Measurements from ENCODE around the gene ABCA6.

The ABCA6 gene

GRCh38 chr17:69122065-69122464 is 19.6 kb downstream of the ABCA6 start:
- Histone ChIP-seq H3K4me3 (ENCODE audit: low read length) (no peak overlapping the region), H3K9me3 (ENCODE audit: control insufficient read depth, low read length) (no peaks in the 10 kb centered on the region), H3K4me1 (ENCODE audit: control insufficient read depth, insufficient read depth, low read length) (no peaks in the 10 kb centered on the region), H3K36me3 (ENCODE audit: control insufficient read depth, insufficient read depth, low read length) (no peaks in the 10 kb centered on the region), H3K9ac (ENCODE audit: low read length) (no peak overlapping the region), H3K27me3 (ENCODE audit: control insufficient read depth, insufficient read depth, low read length) (no peaks in the 10 kb centered on the region)

GRCh38 chr17:69117855-69118784 is 23.6 kb downstream of the ABCA6 start:
- Histone ChIP-seq H3K27me3 (ENCODE audit: control insufficient read depth, insufficient read depth, low read length) (no peaks in the 10 kb centered on the region), H3K36me3 (ENCODE audit: control insufficient read depth, insufficient read depth, low read length) (no peaks in the 10 kb centered on the region), H3K4me3 (ENCODE audit: low read length) (no peak overlapping the region), H3K4me1 (ENCODE audit: control insufficient read depth, insufficient read depth, low read length) (no peaks in the 10 kb centered on the region), H3K9me3 (ENCODE audit: control insufficient read depth, low read length) (no peaks in the 10 kb centered on the region), H3K9ac (ENCODE audit: low read length) (no peak overlapping the region)

GRCh38 chr17:69111794-69112193 is 29.9 kb downstream of the ABCA6 start:
- Histone ChIP-seq H3K27me3 (ENCODE audit: control insufficient read depth, insufficient read depth, low read length) (no peaks in the 10 kb centered on the region), H3K9me3 (ENCODE audit: control insufficient read depth, low read length) (no peaks in the 10 kb centered on the region), H3K36me3 (ENCODE audit: control insufficient read depth, insufficient read depth, low read length) (no peaks in the 10 kb centered on the region)

GRCh38 chr17:69105907-69106730 is 35.6 kb downstream of the ABCA6 start:
- no peak overlapping the region for H3K4me3 ChIP-seq (ENCODE audit: low read length)
- no peaks in the 10 kb centered on the region for H3K36me3 ChIP-seq (ENCODE audit: control insufficient read depth, insufficient read depth, low read length)
- no peaks in the 10 kb centered on the region for H3K4me1 ChIP-seq (ENCODE audit: control insufficient read depth, insufficient read depth, low read length)
- no peaks in the 10 kb centered on the region for H3K27me3 ChIP-seq (ENCODE audit: control insufficient read depth, insufficient read depth, low read length)
- H3K9me3 ChIP-seq (ENCODE audit: control insufficient read depth, low read length) = no peaks in the 10 kb centered on the region
- H3K9ac ChIP-seq (ENCODE audit: low read length) = no peak overlapping the region

More at GRCh38 chr17:69111794-69112193, 29.9 kb downstream of the ABCA6 start:
- H3K9ac ChIP-seq (ENCODE audit: low read length) = no peak overlapping the region
- no peak overlapping the region for H3K4me3 ChIP-seq (ENCODE audit: low read length)
- H3K4me1 ChIP-seq (ENCODE audit: control insufficient read depth, insufficient read depth, low read length) = no peaks in the 10 kb centered on the region

- Histone ChIP-seq H3K27me3 (ENCODE audit: control insufficient read depth, insufficient read depth, low read length) (no peaks in the 10 kb centered on the region), H3K4me1 (ENCODE audit: control insufficient read depth, insufficient read depth, low read length) (no peaks in the 10 kb centered on the region), H3K36me3 (ENCODE audit: control insufficient read depth, insufficient read depth, low read length) (no peaks in the 10 kb centered on the region), H3K9me3 (ENCODE audit: control insufficient read depth, low read length) (no peaks in the 10 kb centered on the region), H3K9ac (ENCODE audit: low read length) (no peak overlapping the region), H3K4me3 (ENCODE audit: low read length) (no peak overlapping the region)
These were observed 38.0 kb downstream of the ABCA6 start for GRCh38 chr17:69103557-69104233.

- no peaks in the 10 kb centered on the region for H3K4me1 ChIP-seq (ENCODE audit: control insufficient read depth, insufficient read depth, low read length)
- H3K9ac ChIP-seq (ENCODE audit: low read length) = no peak overlapping the region
- no peaks in the 10 kb centered on the region for H3K9me3 ChIP-seq (ENCODE audit: control insufficient read depth, low read length)
- no peak overlapping the region for H3K4me3 ChIP-seq (ENCODE audit: low read length)
- H3K36me3 ChIP-seq (ENCODE audit: control insufficient read depth, insufficient read depth, low read length) = no peaks in the 10 kb centered on the region
- no peaks in the 10 kb centered on the region for H3K27me3 ChIP-seq (ENCODE audit: control insufficient read depth, insufficient read depth, low read length)
These were observed 43.1 kb downstream of the ABCA6 start for GRCh38 chr17:69098625-69099024.

- no peaks in the 10 kb centered on the region for H3K36me3 ChIP-seq (ENCODE audit: control insufficient read depth, insufficient read depth, low read length)
These were observed 45.2 kb downstream of the ABCA6 start for GRCh38 chr17:69096541-69096940.

GRCh38 chr17:69093995-69094394 is 47.7 kb downstream of the ABCA6 start:
- Histone ChIP-seq H3K36me3 (ENCODE audit: control insufficient read depth, insufficient read depth, low read length) (no peaks in the 10 kb centered on the region), H3K9me3 (ENCODE audit: control insufficient read depth, low read length) (no peaks in the 10 kb centered on the region), H3K4me1 (ENCODE audit: control insufficient read depth, insufficient read depth, low read length) (no peaks in the 10 kb centered on the region), H3K4me3 (ENCODE audit: low read length) (no peak overlapping the region), H3K9ac (ENCODE audit: low read length) (no peak overlapping the region), H3K27me3 (ENCODE audit: control insufficient read depth, insufficient read depth, low read length) (no peaks in the 10 kb centered on the region)

More at GRCh38 chr17:69096541-69096940, 45.2 kb downstream of the ABCA6 start:
- H3K4me1 ChIP-seq (ENCODE audit: control insufficient read depth, insufficient read depth, low read length) = no peaks in the 10 kb centered on the region
- no peak overlapping the region for H3K9ac ChIP-seq (ENCODE audit: low read length)
- H3K9me3 ChIP-seq (ENCODE audit: control insufficient read depth, low read length) = no peaks in the 10 kb centered on the region
- H3K4me3 ChIP-seq (ENCODE audit: low read length) = no peak overlapping the region
- no peaks in the 10 kb centered on the region for H3K27me3 ChIP-seq (ENCODE audit: control insufficient read depth, insufficient read depth, low read length)

GRCh38 chr17:69093279-69093789 is 48.4 kb downstream of the ABCA6 start:
- no peaks in the 10 kb centered on the region for H3K9me3 ChIP-seq (ENCODE audit: control insufficient read depth, low read length)
- no peak overlapping the region for H3K4me3 ChIP-seq (ENCODE audit: low read length)
- no peak overlapping the region for H3K9ac ChIP-seq (ENCODE audit: low read length)
- no peaks in the 10 kb centered on the region for H3K27me3 ChIP-seq (ENCODE audit: control insufficient read depth, insufficient read depth, low read length)
- H3K4me1 ChIP-seq (ENCODE audit: control insufficient read depth, insufficient read depth, low read length) = no peaks in the 10 kb centered on the region
- no peaks in the 10 kb centered on the region for H3K36me3 ChIP-seq (ENCODE audit: control insufficient read depth, insufficient read depth, low read length)

- H3K4me3 ChIP-seq (ENCODE audit: low read length) = no peak overlapping the region
- H3K4me1 ChIP-seq (ENCODE audit: control insufficient read depth, insufficient read depth, low read length) = no peaks in the 10 kb centered on the region
- H3K9ac ChIP-seq (ENCODE audit: low read length) = no peak overlapping the region
- no peaks in the 10 kb centered on the region for H3K36me3 ChIP-seq (ENCODE audit: control insufficient read depth, insufficient read depth, low read length)
- no peaks in the 10 kb centered on the region for H3K9me3 ChIP-seq (ENCODE audit: control insufficient read depth, low read length)
- no peaks in the 10 kb centered on the region for H3K27me3 ChIP-seq (ENCODE audit: control insufficient read depth, insufficient read depth, low read length)
These were observed 51.3 kb downstream of the ABCA6 start for GRCh38 chr17:69090365-69090764.

- Histone ChIP-seq H3K9ac (ENCODE audit: low read length) (no peak overlapping the region), H3K36me3 (ENCODE audit: control insufficient read depth, insufficient read depth, low read length) (no peaks in the 10 kb centered on the region)
These were observed 53.0 kb downstream of the ABCA6 start for GRCh38 chr17:69088643-69089200.

More at GRCh38 chr17:69088643-69089200, 53.0 kb downstream of the ABCA6 start:
- Histone ChIP-seq H3K27me3 (ENCODE audit: control insufficient read depth, insufficient read depth, low read length) (no peaks in the 10 kb centered on the region), H3K9me3 (ENCODE audit: control insufficient read depth, low read length) (no peaks in the 10 kb centered on the region), H3K4me1 (ENCODE audit: control insufficient read depth, insufficient read depth, low read length) (no peaks in the 10 kb centered on the region), H3K4me3 (ENCODE audit: low read length) (no peak overlapping the region)
